ENCODE data around the gene PAM. TPM values are rescaled to one million over a fixed set of nuclear protein-coding genes. Genes with fewer than 3 reads are reported as not detected.

Gene PAM
- polyA plus RNA-seq, 1 donor (not counting 4 experiments of a cell fraction or from before 2014, with no cell fraction given), result 149 TPM

DNA sequence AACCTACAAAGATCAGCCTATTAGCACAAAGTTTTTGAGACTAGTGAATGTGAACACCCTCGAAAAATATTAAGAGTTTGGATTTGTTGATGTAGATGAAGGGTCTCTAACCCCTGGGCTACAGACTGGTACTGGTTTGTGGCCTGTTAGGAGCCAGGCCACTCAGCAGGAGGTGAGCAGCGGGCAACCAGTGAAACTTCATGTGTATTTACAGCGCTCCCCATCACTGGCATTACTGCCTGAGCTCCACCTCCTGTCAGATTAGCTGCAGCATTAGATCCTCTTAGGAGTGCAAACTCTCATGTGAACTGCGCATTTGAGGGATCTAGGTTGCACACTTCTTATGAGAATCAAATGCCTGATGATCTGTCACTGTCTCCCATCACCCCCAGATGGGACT is 11.2 kb upstream of the PAM start:
- H3K27ac ChIP-seq (ENCODE audit: control insufficient read depth, insufficient read depth, low read length), result no peak overlapping the region
- FAIRE-seq, result no peak
- H3K36me3 ChIP-seq (ENCODE audit: control insufficient read depth in 2 of 2, extremely low read depth in 1 of 2, insufficient read depth in 2 of 2, low read length in 2 of 2), result no peaks in the 10 kb centered on the region
- H3K4me3 ChIP-seq (ENCODE audit: control insufficient read depth in 2 of 3, extremely low read depth in 1 of 3, insufficient read depth in 2 of 3, low read depth in 1 of 3, low read length in 3 of 3), result no peak overlapping the region
- no peaks in the 10 kb centered on the region for H3K4me1 ChIP-seq (ENCODE audit: control insufficient read depth, extremely low read depth, insufficient read depth, low read length)
- no peak for TF ChIP-seq EZH2 (IDR thresholded peaks at IDR 0.05; ENCODE audit: low read length)
- H3K9me1 ChIP-seq (ENCODE audit: control insufficient read depth, extremely low read depth, insufficient read depth, low read length), result no peaks in the 10 kb centered on the region
- H4K20me1 ChIP-seq (ENCODE audit: control insufficient read depth, extremely low read depth, insufficient read depth, low read length), result no peaks in the 10 kb centered on the region
- H3K4me2 ChIP-seq (ENCODE audit: control insufficient read depth, extremely low read depth, insufficient read depth, low read depth, low read length), result no peak overlapping the region
- DNase-seq (ENCODE audit: low read depth, low spot score), result no peak
- no peak overlapping the region for H3K9ac ChIP-seq (ENCODE audit: control insufficient read depth, extremely low read depth, insufficient read depth, low read length)
- H3K79me2 ChIP-seq (ENCODE audit: control insufficient read depth, insufficient read depth, low read length), result no peaks in the 10 kb centered on the region
- dilution Hi-C loops (cut with MboI; ENCODE audit: extremely low pct_ligation_motif_present, low sequenced_read_pairs), result no loop called here
- no peak overlapping the region for H2AFZ ChIP-seq (ENCODE audit: control insufficient read depth, low read length)
- no peaks in the 10 kb centered on the region for H3K27me3 ChIP-seq (ENCODE audit: control insufficient read depth, extremely low read depth, insufficient read depth, low read length)
- H3K9me3 ChIP-seq (ENCODE audit: control insufficient read depth, low read depth, low read length), result no peaks in the 10 kb centered on the region

DNA sequence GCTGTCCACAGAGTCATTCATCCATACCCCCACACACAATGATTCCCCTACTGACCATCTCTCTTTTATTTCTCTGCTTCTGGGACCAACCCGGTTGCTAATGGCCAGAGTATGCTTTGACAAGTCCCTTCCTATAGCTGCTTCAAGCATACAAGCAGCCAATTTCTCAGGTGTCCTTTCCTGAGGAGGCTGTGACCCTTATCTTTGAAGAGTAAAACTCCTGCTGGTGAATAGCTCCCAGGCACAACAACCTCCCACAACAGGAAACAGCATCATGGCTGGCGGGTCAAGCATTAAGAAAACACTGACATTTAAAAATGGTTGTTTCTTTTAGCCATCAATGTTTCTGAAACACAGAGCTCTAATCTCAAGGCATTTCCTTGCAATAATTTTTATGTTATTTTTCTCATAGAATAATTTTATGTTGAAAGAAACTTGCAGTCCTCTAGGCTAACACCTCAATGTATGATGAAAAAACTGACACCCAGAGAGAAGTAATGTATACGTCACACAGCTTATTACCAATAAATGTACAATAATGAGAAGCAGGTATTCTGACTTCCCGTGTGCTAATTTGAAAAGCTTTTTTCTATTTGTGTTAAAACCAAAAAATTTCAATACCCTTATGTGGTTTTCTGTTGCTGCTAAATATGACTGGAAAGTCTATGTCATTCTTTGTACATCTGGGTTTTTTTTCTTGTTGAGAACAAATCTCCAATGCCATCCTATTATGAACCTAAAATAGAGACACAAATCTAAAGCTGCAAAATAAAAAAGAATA is 7.5 kb upstream of the PAM start:
- Histone ChIP-seq H3K4me3 (ENCODE audit: control insufficient read depth in 2 of 3, extremely low read depth in 1 of 3, insufficient read depth in 2 of 3, low read depth in 1 of 3, low read length in 3 of 3) (no peak overlapping the region), H3K4me1 (ENCODE audit: control insufficient read depth, extremely low read depth, insufficient read depth, low read length) (no peaks in the 10 kb centered on the region), H3K9me3 (ENCODE audit: control insufficient read depth, low read depth, low read length) (no peaks in the 10 kb centered on the region), H3K4me2 (ENCODE audit: control insufficient read depth, extremely low read depth, insufficient read depth, low read depth, low read length) (no peak overlapping the region), H3K79me2 (ENCODE audit: control insufficient read depth, insufficient read depth, low read length) (no peaks in the 10 kb centered on the region), H4K20me1 (ENCODE audit: control insufficient read depth, extremely low read depth, insufficient read depth, low read length) (no peaks in the 10 kb centered on the region), H3K27ac (ENCODE audit: control insufficient read depth, insufficient read depth, low read length) (no peak overlapping the region), H3K36me3 (ENCODE audit: control insufficient read depth in 2 of 2, extremely low read depth in 1 of 2, insufficient read depth in 2 of 2, low read length in 2 of 2) (no peaks in the 10 kb centered on the region), H3K9me1 (ENCODE audit: control insufficient read depth, extremely low read depth, insufficient read depth, low read length) (no peaks in the 10 kb centered on the region), H2AFZ (ENCODE audit: control insufficient read depth, low read length) (no peak overlapping the region), H3K27me3 (ENCODE audit: control insufficient read depth, extremely low read depth, insufficient read depth, low read length) (no peaks in the 10 kb centered on the region), H3K9ac (ENCODE audit: control insufficient read depth, extremely low read depth, insufficient read depth, low read length) (no peak overlapping the region)
- DNase-seq (ENCODE audit: low read depth, low spot score) (no peak), FAIRE-seq (no peak)
- TF ChIP-seq, protein P1, sequence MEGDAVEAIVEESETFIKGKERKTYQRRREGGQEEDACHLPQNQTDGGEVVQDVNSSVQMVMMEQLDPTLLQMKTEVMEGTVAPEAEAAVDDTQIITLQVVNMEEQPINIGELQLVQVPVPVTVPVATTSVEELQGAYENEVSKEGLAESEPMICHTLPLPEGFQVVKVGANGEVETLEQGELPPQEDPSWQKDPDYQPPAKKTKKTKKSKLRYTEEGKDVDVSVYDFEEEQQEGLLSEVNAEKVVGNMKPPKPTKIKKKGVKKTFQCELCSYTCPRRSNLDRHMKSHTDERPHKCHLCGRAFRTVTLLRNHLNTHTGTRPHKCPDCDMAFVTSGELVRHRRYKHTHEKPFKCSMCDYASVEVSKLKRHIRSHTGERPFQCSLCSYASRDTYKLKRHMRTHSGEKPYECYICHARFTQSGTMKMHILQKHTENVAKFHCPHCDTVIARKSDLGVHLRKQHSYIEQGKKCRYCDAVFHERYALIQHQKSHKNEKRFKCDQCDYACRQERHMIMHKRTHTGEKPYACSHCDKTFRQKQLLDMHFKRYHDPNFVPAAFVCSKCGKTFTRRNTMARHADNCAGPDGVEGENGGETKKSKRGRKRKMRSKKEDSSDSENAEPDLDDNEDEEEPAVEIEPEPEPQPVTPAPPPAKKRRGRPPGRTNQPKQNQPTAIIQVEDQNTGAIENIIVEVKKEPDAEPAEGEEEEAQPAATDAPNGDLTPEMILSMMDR (optimal IDR thresholded peaks at IDR 0.05 in 1 of 3, IDR thresholded peaks at IDR 0.05 in 1 of 3, conservative IDR thresholded peaks at IDR 0.05 in 1 of 3; ENCODE audit: extremely low read depth in 1 of 3, insufficient read depth in 2 of 3, low read length in 3 of 3), result no peak
- TF ChIP-seq EZH2 (IDR thresholded peaks at IDR 0.05; ENCODE audit: low read length), result no peak
- dilution Hi-C loops (cut with MboI; ENCODE audit: extremely low pct_ligation_motif_present, low sequenced_read_pairs), result no loop called here
